Lower lobe of right lung (tissue), 2 donors: Measurements from ENCODE around the gene ACP4. TPM values are rescaled to one million over a fixed set of nuclear protein-coding genes. Genes with fewer than 3 reads are reported as not detected.

Experiments
- ATAC-seq, 2 donors: fragments of 200-7000 bp; cut with Tn5 transposase; one replicate each; pipeline ENCODE4 v1.9.1; 2020 to 2022; ENCODE audit warnings: mild to moderate bottlenecking in 2 of 2, moderate library complexity in 2 of 2
- DNase-seq: peaks from one replicate; pipeline ENCODE4 v3.0.0-alpha.2; 2020
- H3K27ac ChIP-seq: fragments of 200-600 bp; one replicate; pipeline ENCODE4 v1.8.0; 2022
- H3K27me3 ChIP-seq: fragments of 200-600 bp; one replicate; pipeline ENCODE4 v1.8.0; 2022; ENCODE audit warnings: low read depth
- H3K36me3 ChIP-seq: fragments of 200-600 bp; one replicate; pipeline ENCODE4 v1.8.0; 2022; ENCODE audit warnings: mild to moderate bottlenecking
- H3K4me1 ChIP-seq: fragments of 200-600 bp; one replicate; pipeline ENCODE4 v1.8.0; 2022
- H3K4me3 ChIP-seq: fragments of 200-600 bp; one replicate; pipeline ENCODE4 v1.8.0; 2022; ENCODE audit warnings: mild to moderate bottlenecking
- H3K9me3 ChIP-seq: fragments of 200-600 bp; one replicate; pipeline ENCODE4 v1.8.0; 2022
- CTCF ChIP-seq: fragments of 200-600 bp; IDR thresholded peaks from one replicate; pipeline ENCODE4 v1.8.0; 2022; ENCODE audit warnings: antibody characterized with exemption, mild to moderate bottlenecking
- intact Hi-C: fragments of 100-400 bp; cut with DNase I; formaldehyde crosslinking; loops from one replicate; pipeline ENCODE4 v1.11.0; 2022
- total RNA-seq: library from RNA; stranded (reverse); fragmentation: NEBNext Ultra II Directional; extraction: Animal tissue kit (Norgen Biotek cat#: 25700); gene quantifications from one replicate; pipeline ENCODE4 v1.2.1, GENCODE V29; 2021
- donor health status: DM: no; HTN: yes; CAD: no; lungs with severe emphysema.

Gene ACP4
- total RNA-seq, 1 donor from 2014 or later = not detected

GRCh38 chr19:50839712-50840655 lies 49.8 kb downstream of the ACP4 start:
- Histone ChIP-seq H3K36me3 (no peaks in the 10 kb centered on the region), H3K4me1 (peaks cover 11% of the 10 kb centered on the region), H3K4me3 (no peak overlapping the region), H3K27ac (no peak overlapping the region), H3K9me3 (peaks cover 5% of the 10 kb centered on the region), H3K27me3 (peaks cover 23% of the 10 kb centered on the region)
- ATAC-seq (no peak), DNase-seq (no peak)
- TF ChIP-seq CTCF = no peak
- intact Hi-C loops = no loop called here

DNA sequence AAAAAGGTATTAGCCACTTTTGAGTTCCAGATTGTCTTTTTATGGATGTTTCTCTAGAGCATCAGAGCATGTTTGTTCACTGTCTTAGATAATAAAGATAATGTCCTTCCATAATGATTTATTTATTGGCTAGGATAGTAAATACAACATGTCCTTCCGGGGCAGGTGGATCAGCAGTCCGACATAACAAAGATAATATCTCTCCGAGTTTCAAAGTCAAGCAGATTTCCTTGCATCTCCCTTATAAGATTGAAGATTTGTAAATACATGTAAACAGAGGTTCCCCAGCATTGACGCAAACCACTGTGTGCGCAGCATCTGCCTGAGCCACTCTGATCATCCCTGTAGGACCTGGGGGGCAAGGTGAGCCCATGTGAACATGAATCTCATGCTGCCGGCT lies 51.9 kb downstream of the ACP4 start:
- Histone ChIP-seq H3K27me3 (peaks cover 4% of the 10 kb centered on the region), H3K4me1 (no peaks in the 10 kb centered on the region), H3K4me3 (no peak overlapping the region), H3K9me3 (peaks cover 5% of the 10 kb centered on the region), H3K36me3 (no peaks in the 10 kb centered on the region), H3K27ac (no peak overlapping the region)
- intact Hi-C loops = no loop called here
- DNase-seq (no peak), ATAC-seq (no peak)
- no peak for TF ChIP-seq CTCF

GRCh38 chr19:50843205-50843604 lies 53.0 kb downstream of the ACP4 start:
- no peaks in the 10 kb centered on the region for H3K36me3 ChIP-seq
- no peaks in the 10 kb centered on the region for H3K4me1 ChIP-seq
- ATAC-seq = no peak
- intact Hi-C loops = no loop called here
- H3K27ac ChIP-seq = no peak overlapping the region
- peaks cover 5% of the 10 kb centered on the region for H3K9me3 ChIP-seq
- DNase-seq = no peak
- H3K27me3 ChIP-seq = peaks cover under 1% of the 10 kb centered on the region
- TF ChIP-seq CTCF = no peak
- H3K4me3 ChIP-seq = no peak overlapping the region

GRCh38 chr19:50843701-50844221 lies 53.5 kb downstream of the ACP4 start:
- no peak for TF ChIP-seq CTCF

DNA sequence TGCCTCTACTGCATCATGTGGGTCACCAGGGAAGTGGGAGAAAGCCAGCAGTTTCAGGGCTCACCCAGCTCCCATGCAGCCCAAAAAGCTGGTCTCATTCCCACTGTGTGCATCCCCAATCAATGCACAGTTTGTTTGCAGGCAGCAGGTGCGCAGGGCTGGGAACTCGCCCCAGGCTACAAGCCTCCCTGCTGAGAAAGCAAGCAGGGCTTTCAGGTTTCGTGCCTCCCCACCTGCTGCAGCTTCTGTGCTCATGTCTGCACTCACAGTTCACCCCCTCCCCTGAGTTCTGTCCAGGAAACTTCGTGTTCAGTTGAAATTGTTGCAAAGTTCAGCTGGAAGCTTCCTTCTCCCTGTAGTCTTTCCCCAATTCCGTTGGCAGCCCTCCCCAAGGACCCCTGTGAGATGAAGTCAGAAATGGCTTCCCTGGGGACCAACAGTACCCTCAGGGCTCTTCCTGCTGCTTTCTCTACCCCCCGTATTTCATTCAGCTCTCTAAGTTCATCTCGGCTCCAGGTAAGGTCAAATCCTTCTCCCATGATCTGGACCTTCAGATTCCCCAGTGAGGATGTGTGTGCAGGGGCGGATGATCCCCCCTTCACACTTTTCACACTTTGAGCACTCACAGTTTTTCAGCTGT lies 54.2 kb downstream of the ACP4 start:
- intact Hi-C loops = no loop called here
- ATAC-seq (no peak), DNase-seq (no peak)
- no peaks in the 10 kb centered on the region for H3K36me3 ChIP-seq
- H3K4me3 ChIP-seq = no peak overlapping the region
- H3K27me3 ChIP-seq = peaks cover 3% of the 10 kb centered on the region
- peaks cover 5% of the 10 kb centered on the region for H3K9me3 ChIP-seq
- H3K27ac ChIP-seq = no peak overlapping the region
- H3K4me1 ChIP-seq = no peaks in the 10 kb centered on the region
- no peak for TF ChIP-seq CTCF

More at GRCh38 chr19:50843701-50844221, 53.5 kb downstream of the ACP4 start:
- Histone ChIP-seq H3K4me1 (no peaks in the 10 kb centered on the region), H3K9me3 (peaks cover 5% of the 10 kb centered on the region), H3K27me3 (peaks cover 3% of the 10 kb centered on the region), H3K27ac (no peak overlapping the region), H3K4me3 (no peak overlapping the region), H3K36me3 (no peaks in the 10 kb centered on the region)
- no peak for ATAC-seq
- DNase-seq = no peak
- intact Hi-C loops = no loop called here

Other genes starting within 250 kb of the ACP4 start
- gene LRRC4B, start 222.0 kb upstream of the ACP4 start, total RNA-seq = 3.9 TPM
- gene SYT3, start 150.5 kb upstream of the ACP4 start, total RNA-seq = 1.2 TPM
- gene C19orf81, start 141.0 kb upstream of the ACP4 start, total RNA-seq = 5.2 TPM
- 0.71 TPM for gene SHANK1, start 70.6 kb upstream of the ACP4 start, total RNA-seq
- 9.8 TPM for gene CLEC11A, start 67.1 kb upstream of the ACP4 start, total RNA-seq
- gene GPR32, start 20.0 kb upstream of the ACP4 start, total RNA-seq = not detected
- 1.9 TPM for gene KLK1, start 33.4 kb downstream of the ACP4 start, total RNA-seq
- gene KLK15, start 43.2 kb downstream of the ACP4 start, total RNA-seq = not detected
- gene KLK3, start 64.5 kb downstream of the ACP4 start, total RNA-seq = not detected
- not detected for gene KLK2, start 83.0 kb downstream of the ACP4 start, total RNA-seq
- not detected for gene KLK4, start 121.0 kb downstream of the ACP4 start, total RNA-seq
- gene KLK5, start 162.6 kb downstream of the ACP4 start, total RNA-seq = not detected
- not detected for gene KLK6, start 179.2 kb downstream of the ACP4 start, total RNA-seq
- not detected for gene KLK7, start 193.5 kb downstream of the ACP4 start, total RNA-seq
- not detected for gene KLK8, start 211.2 kb downstream of the ACP4 start, total RNA-seq
- 5.7 TPM for gene KLK10, start 229.3 kb downstream of the ACP4 start, total RNA-seq
- 11.2 TPM for gene KLK11, start 236.2 kb downstream of the ACP4 start, total RNA-seq
- 1.9 TPM for gene KLK12, start 244.6 kb downstream of the ACP4 start, total RNA-seq